Gastrocnemius medialis (tissue), 4 donors: Measurements from ENCODE around the gene DENND6A. TPM values are rescaled to one million over a fixed set of nuclear protein-coding genes. Genes with fewer than 3 reads are reported as not detected.

ENCODE experiments used
- ATAC-seq, 2 donors: fragments of 150-250 bp; one replicate each; pipeline ENCODE4 v1.9.1; 2016
- DNase-seq, 2 donors: peaks; one replicate each; pipeline ENCODE4 v3.0.0-alpha.2; 2019
- H3K27ac ChIP-seq, 4 donors: fragments of 200-600 bp; sonication (generic); 1 replicate in 1 of 4; 2 replicates in 3 of 4; pipeline ENCODE4 v1.5.1; 2016 to 2018; ENCODE audit warnings: mild to moderate bottlenecking in 2 of 4, moderate library complexity in 1 of 4
- H3K27me3 ChIP-seq, 3 donors: fragments of 200-600 bp; sonication (generic) in 2 of 3; 1 replicate in 1 of 3; 2 replicates in 2 of 3; pipeline versions ENCODE4 v1.5.1 to v1.6.0; 2016 to 2019; ENCODE audit warnings: mild to moderate bottlenecking in 1 of 3, moderate library complexity in 1 of 3
- H3K36me3 ChIP-seq, 2 donors: fragments of 200-600 bp; sonication (generic) in 1 of 2; one replicate each; pipeline ENCODE4 v1.5.1; 2017 to 2018
- H3K4me1 ChIP-seq, 2 donors: fragments of 200-600 bp; sonication (generic) in 1 of 2; one replicate each; pipeline ENCODE4 v1.5.1; 2016 to 2017; ENCODE audit warnings: mild to moderate bottlenecking in 2 of 2
- H3K4me3 ChIP-seq, 4 donors: fragments of 200-600 bp; sonication (generic) in 3 of 4; 1 replicate in 1 of 4; 2 replicates in 3 of 4; pipeline ENCODE4 v1.5.1; 2016 to 2019; ENCODE audit warnings: mild to moderate bottlenecking in 2 of 4
- H3K9me3 ChIP-seq, 3 donors: fragments of 200-600 bp; sonication (generic) in 2 of 3; 1 replicate in 1 of 3; 2 replicates in 2 of 3; pipeline ENCODE4 v1.5.1; 2016 to 2019
- CTCF ChIP-seq, 5 experiments: fragments of 450-650 bp in 3 of 5; fragments of 200-600 bp in 2 of 5; sonication (generic) in 2 of 5; IDR thresholded peaks in 4 of 5; conservative IDR thresholded peaks in 1 of 5; 1 replicate in 4 of 5; 2 replicates in 1 of 5; pipeline ENCODE4 v1.5.1; 2016 to 2019; ENCODE audit warnings: antibody characterized with exemption in 5 of 5, mild to moderate bottlenecking in 3 of 5, moderate library complexity in 3 of 5
- POLR2A ChIP-seq, 2 donors: fragments of 450-650 bp; IDR thresholded peaks; one replicate each; pipeline ENCODE4 v1.6.1; 2017; ENCODE audit warnings: antibody characterized with exemption in 2 of 2, mild to moderate bottlenecking in 2 of 2, moderate library complexity in 2 of 2
- in situ Hi-C, 4 donors: fragments of 200-750 bp; cut with MboI; loops; one replicate each; pipeline versions ENCODE4 v1.15.0 to v1.8.0; 2017; ENCODE audit warnings: low sequenced_read_pairs in 4 of 4
- intact Hi-C: fragments of 100-400 bp; cut with DNase I; formaldehyde crosslinking; loops from one replicate; pipeline ENCODE4 v1.15.1; 2023; ENCODE audit warnings: low total_unique reads
- total RNA-seq, 4 donors: library from RNA; depleted of rRNA; stranded (reverse); fragments of >200 nt; gene quantifications; one replicate each; pipeline versions ENCODE4 v1.1.0 to v1.2.3, GENCODE V29; 2016

DENND6A gene
- total RNA-seq, 4 donors from 2014 or later, result 6.4 to 18.9 (median 14.9) TPM

- Histone ChIP-seq H3K27me3 (no peaks in the 10 kb centered on the region), H3K4me3 (no peak overlapping the region), H3K4me1 (peaks cover 13 to 23% of the 10 kb centered on the region in 2 donors), H3K27ac (no peak overlapping the region), H3K9me3 (no peaks in the 10 kb centered on the region), H3K36me3 (no peaks in the 10 kb centered on the region)
- no peak for DNase-seq
- TF ChIP-seq POLR2A (IDR thresholded peaks at IDR 0.05) (no peak), CTCF (IDR thresholded peaks at IDR 0.05 in 4 of 5, conservative IDR thresholded peaks at IDR 0.05 in 1 of 5) (no peak)
- ATAC-seq, result no peak
- in situ Hi-C loops, result no loop called here
- intact Hi-C loops, result no loop called here
These were observed 42.5 kb upstream of the DENND6A start for GRCh38 chr3:57735405-57735804.

- in situ Hi-C loops (no loop called here), intact Hi-C loops (no loop called here)
- ATAC-seq (no peak), DNase-seq (no peak)
- H3K4me3 ChIP-seq, result no peak overlapping the region
- no peaks in the 10 kb centered on the region for H3K27me3 ChIP-seq
- H3K4me1 ChIP-seq, result peaks cover 11 to 21% of the 10 kb centered on the region in 2 donors
- no peak overlapping the region for H3K27ac ChIP-seq
- H3K9me3 ChIP-seq, result no peaks in the 10 kb centered on the region
- H3K36me3 ChIP-seq, result no peaks in the 10 kb centered on the region
- TF ChIP-seq POLR2A (IDR thresholded peaks at IDR 0.05), result no peak
These were observed 40.9 kb upstream of the DENND6A start for GRCh38 chr3:57733790-57734189.

GRCh38 chr3:57731311-57731710 lies 38.4 kb upstream of the DENND6A start:
- DNase-seq (no peak), ATAC-seq (no peak)
- no peaks in the 10 kb centered on the region for H3K27me3 ChIP-seq
- intact Hi-C loops, result no loop called here
- peaks cover 0 to 3% of the 10 kb centered on the region in 2 donors for H3K4me1 ChIP-seq
- H3K4me3 ChIP-seq, result no peak overlapping the region
- no peak overlapping the region for H3K27ac ChIP-seq
- H3K9me3 ChIP-seq, result no peaks in the 10 kb centered on the region
- no peak for TF ChIP-seq CTCF (IDR thresholded peaks at IDR 0.05 in 4 of 5, conservative IDR thresholded peaks at IDR 0.05 in 1 of 5)
- no peak for TF ChIP-seq POLR2A (IDR thresholded peaks at IDR 0.05)
- in situ Hi-C loops, result no loop called here
- H3K36me3 ChIP-seq, result no peaks in the 10 kb centered on the region

GRCh38 chr3:57730682-57731081 lies 37.8 kb upstream of the DENND6A start:
- H3K9me3 ChIP-seq, result no peaks in the 10 kb centered on the region
- in situ Hi-C loops, result no loop called here
- H3K4me3 ChIP-seq, result no peak overlapping the region
- no peaks in the 10 kb centered on the region for H3K36me3 ChIP-seq
- no peak overlapping the region for H3K27ac ChIP-seq
- no peaks in the 10 kb centered on the region for H3K27me3 ChIP-seq
- TF ChIP-seq POLR2A (IDR thresholded peaks at IDR 0.05), result no peak
- no peak for TF ChIP-seq CTCF (IDR thresholded peaks at IDR 0.05 in 4 of 5, conservative IDR thresholded peaks at IDR 0.05 in 1 of 5)
- intact Hi-C loops, result no loop called here
- no peak for ATAC-seq
- H3K4me1 ChIP-seq, result peaks cover 0 to 3% of the 10 kb centered on the region in 2 donors
- no peak for DNase-seq

- no peak overlapping the region for H3K4me3 ChIP-seq
- H3K9me3 ChIP-seq, result no peaks in the 10 kb centered on the region
- H3K27me3 ChIP-seq, result no peaks in the 10 kb centered on the region
- no peak overlapping the region for H3K27ac ChIP-seq
- no peak for TF ChIP-seq POLR2A (IDR thresholded peaks at IDR 0.05)
- TF ChIP-seq CTCF (IDR thresholded peaks at IDR 0.05 in 4 of 5, conservative IDR thresholded peaks at IDR 0.05 in 1 of 5), result no peak
- ATAC-seq, result no peak
- in situ Hi-C loops (no loop called here), intact Hi-C loops (no loop called here)
- H3K4me1 ChIP-seq, result peaks cover 0 to 3% of the 10 kb centered on the region in 2 donors
- DNase-seq, result no peak
- no peaks in the 10 kb centered on the region for H3K36me3 ChIP-seq
These were observed 36.6 kb upstream of the DENND6A start for GRCh38 chr3:57729334-57730045.
